SK-N-SH treated with all-trans-retinoic acid at 6 μM for 48 hours (cell line): ENCODE data around the gene TCTN1.
"Not testable (repeated sequence)": the region's sequence is repeated elsewhere in the genome, so short reads cannot be mapped to it uniquely, and the experiment has no call there.

Experiments
- ARNTL ChIP-seq: fragments of 450-650 bp; formaldehyde crosslinking; IDR thresholded peaks from 2 replicates; pipeline ENCODE4 v1.5.0; 2020; ENCODE audit warnings: low read depth, mild to moderate bottlenecking, moderate library complexity, borderline replicate concordance
- BACH2 ChIP-seq: fragments of 250-450 bp; sonication (Bioruptor Pico); IDR thresholded peaks from 2 replicates; pipeline ENCODE4 v1.9.0; 2021; ENCODE audit warnings: mild to moderate bottlenecking, borderline replicate concordance
- CSDC2 ChIP-seq: fragments of 250-450 bp; sonication (Bioruptor Pico); IDR thresholded peaks from 2 replicates; pipeline ENCODE4 v1.5.0; 2020; ENCODE audit warnings: mild to moderate bottlenecking, moderate library complexity
- ESRRG ChIP-seq: fragments of 250-450 bp; sonication (Bioruptor Pico); IDR thresholded peaks from 2 replicates; pipeline ENCODE4 v1.6.1; 2021; ENCODE audit warnings: mild to moderate bottlenecking
- SNAI2 ChIP-seq: fragments of 250-450 bp; sonication (Bioruptor Pico); IDR thresholded peaks from 2 replicates; pipeline ENCODE4 v1.5.0; 2020; ENCODE audit warnings: mild to moderate bottlenecking, moderate library complexity
- TCF4 ChIP-seq: fragments of 250-450 bp; sonication (Bioruptor Pico); IDR thresholded peaks from 2 replicates; pipeline ENCODE4 v1.8.0; 2021; ENCODE audit warnings: mild to moderate bottlenecking, moderate library complexity, borderline replicate concordance
- ZC3H10 ChIP-seq: fragments of 250-450 bp; sonication (Bioruptor Pico); IDR thresholded peaks from 2 replicates; pipeline ENCODE4 v1.5.1; 2021; ENCODE audit warnings: mild to moderate bottlenecking, moderate library complexity
- ZFP3 ChIP-seq: fragments of 250-450 bp; sonication (Bioruptor Pico); IDR thresholded peaks from 2 replicates; pipeline ENCODE4 v1.5.0; 2020; ENCODE audit warnings: mild to moderate bottlenecking, moderate library complexity
- ZNF565 ChIP-seq: fragments of 450-650 bp; formaldehyde crosslinking; conservative IDR thresholded peaks from 2 replicates; pipeline ENCODE4 v1.5.0; 2020; ENCODE audit warnings: low read depth, mild to moderate bottlenecking, moderate library complexity
- ZNF70 ChIP-seq: fragments of 450-650 bp; formaldehyde crosslinking; IDR thresholded peaks from 2 replicates; pipeline ENCODE4 v1.5.0; 2020; ENCODE audit warnings: mild to moderate bottlenecking, moderate library complexity
- ZNF8 ChIP-seq: fragments of 450-650 bp; formaldehyde crosslinking; IDR thresholded peaks from 2 replicates; pipeline ENCODE4 v1.5.0; 2020; ENCODE audit warnings: mild to moderate bottlenecking, moderate library complexity
- TF ChIP-seq, protein P1 (sequence below): fragments of 250-450 bp; sonication (Bioruptor Pico); IDR thresholded peaks from 2 replicates; pipeline ENCODE4 v1.8.0; 2020; ENCODE audit warnings: mild to moderate bottlenecking, moderate library complexity, borderline replicate concordance
- TF ChIP-seq, protein P2 (sequence below): fragments of 250-450 bp; sonication (Bioruptor Pico); IDR thresholded peaks from 2 replicates; pipeline ENCODE4 v1.5.1; 2021; ENCODE audit warnings: mild to moderate bottlenecking, moderate library complexity

GRCh38 chr12:110570798-110571197, 43.1 kb upstream of the TCTN1 start:
- not testable (repeated sequence) for TF ChIP-seq ZNF565 (CRISPR knock-in tag); SNAI2; ARNTL (CRISPR knock-in tag); BACH2 (CRISPR knock-in tag); CSDC2; TCF4 (CRISPR knock-in tag); ESRRG (CRISPR knock-in tag); ZNF70; ZNF8 (CRISPR knock-in tag); ZC3H10 (CRISPR knock-in tag); ZFP3 (CRISPR knock-in tag)
- TF ChIP-seq, protein P1, sequence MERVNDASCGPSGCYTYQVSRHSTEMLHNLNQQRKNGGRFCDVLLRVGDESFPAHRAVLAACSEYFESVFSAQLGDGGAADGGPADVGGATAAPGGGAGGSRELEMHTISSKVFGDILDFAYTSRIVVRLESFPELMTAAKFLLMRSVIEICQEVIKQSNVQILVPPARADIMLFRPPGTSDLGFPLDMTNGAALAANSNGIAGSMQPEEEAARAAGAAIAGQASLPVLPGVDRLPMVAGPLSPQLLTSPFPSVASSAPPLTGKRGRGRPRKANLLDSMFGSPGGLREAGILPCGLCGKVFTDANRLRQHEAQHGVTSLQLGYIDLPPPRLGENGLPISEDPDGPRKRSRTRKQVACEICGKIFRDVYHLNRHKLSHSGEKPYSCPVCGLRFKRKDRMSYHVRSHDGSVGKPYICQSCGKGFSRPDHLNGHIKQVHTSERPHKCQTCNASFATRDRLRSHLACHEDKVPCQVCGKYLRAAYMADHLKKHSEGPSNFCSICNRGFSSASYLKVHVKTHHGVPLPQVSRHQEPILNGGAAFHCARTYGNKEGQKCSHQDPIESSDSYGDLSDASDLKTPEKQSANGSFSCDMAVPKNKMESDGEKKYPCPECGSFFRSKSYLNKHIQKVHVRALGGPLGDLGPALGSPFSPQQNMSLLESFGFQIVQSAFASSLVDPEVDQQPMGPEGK (CRISPR knock-in tag), result not testable (repeated sequence)
- TF ChIP-seq, protein P2, sequence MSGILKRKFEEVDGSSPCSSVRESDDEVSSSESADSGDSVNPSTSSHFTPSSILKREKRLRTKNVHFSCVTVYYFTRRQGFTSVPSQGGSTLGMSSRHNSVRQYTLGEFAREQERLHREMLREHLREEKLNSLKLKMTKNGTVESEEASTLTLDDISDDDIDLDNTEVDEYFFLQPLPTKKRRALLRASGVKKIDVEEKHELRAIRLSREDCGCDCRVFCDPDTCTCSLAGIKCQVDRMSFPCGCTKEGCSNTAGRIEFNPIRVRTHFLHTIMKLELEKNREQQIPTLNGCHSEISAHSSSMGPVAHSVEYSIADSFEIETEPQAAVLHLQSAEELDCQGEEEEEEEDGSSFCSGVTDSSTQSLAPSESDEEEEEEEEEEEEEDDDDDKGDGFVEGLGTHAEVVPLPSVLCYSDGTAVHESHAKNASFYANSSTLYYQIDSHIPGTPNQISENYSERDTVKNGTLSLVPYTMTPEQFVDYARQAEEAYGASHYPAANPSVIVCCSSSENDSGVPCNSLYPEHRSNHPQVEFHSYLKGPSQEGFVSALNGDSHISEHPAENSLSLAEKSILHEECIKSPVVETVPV (CRISPR knock-in tag), result not testable (repeated sequence)
